ENCODE results near the gene IPO4. TPM values are rescaled to one million over a fixed set of nuclear protein-coding genes. Genes with fewer than 3 reads are reported as not detected.

Gene IPO4
- total and polyA plus RNA-seq, 2 of the 8 experiments (the other 6 are each of a cell fraction or from before 2014, with no cell fraction given): 55.5 to 108 TPM

DNA sequence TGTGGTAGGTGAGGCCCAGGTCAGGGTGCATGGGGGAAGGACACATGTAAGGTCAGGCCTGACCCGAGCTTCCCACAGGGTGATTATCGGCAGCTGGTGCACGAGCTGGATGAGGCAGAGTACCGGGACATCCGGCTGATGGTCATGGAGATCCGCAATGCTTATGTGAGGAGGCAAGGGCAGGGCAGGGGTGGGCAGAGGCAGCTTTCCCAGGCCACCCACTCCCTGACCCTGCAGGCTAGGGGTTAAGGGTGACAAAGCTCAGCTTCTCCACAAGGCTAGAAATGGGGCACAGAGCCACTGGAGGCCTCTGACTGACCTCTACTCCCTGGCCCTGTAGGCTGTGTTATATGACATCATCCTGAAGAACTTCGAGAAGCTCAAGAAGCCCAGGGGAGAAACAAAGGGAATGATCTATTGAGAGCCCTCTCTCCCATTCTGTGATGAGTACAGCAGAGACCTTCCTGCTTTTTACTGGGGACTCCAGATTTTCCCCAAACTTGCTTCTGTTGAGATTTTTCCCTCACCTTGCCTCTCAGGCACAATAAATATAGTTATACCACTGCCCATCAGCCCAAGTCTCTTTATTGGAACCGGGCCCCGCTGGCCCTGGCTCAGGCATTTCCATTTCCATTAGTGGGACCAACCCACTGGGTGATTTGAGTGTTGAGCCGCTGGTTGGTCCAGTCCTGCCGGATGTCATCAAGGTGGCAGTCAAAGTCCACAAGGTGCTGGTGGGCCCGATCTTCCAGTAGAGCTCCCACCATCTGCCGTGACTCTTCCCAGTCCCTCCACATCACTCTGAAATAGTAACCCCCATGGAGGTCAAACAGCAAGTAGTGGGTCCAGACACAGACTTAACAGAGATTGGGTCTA is 50.0 kb downstream of the IPO4 start:
- Histone ChIP-seq H2BK5ac (ENCODE audit: low read depth, low read length) (no peak overlapping the region), H3K14ac (ENCODE audit: insufficient read length) (no peak overlapping the region), H2AFZ (ENCODE audit: low read length) (no peak overlapping the region), H3K27me3 (replicated peaks in 1 of 4; ENCODE audit: control insufficient read depth in 3 of 4, extremely low read depth in 1 of 4, insufficient read depth in 3 of 4, low read length in 3 of 4) (no peaks in the 10 kb centered on the region), H4K91ac (replicated peaks; ENCODE audit: insufficient read length, low read length) (no peak overlapping the region), H3K23ac (ENCODE audit: insufficient read length) (no peak overlapping the region), H3K4me1 (replicated peaks in 1 of 4; ENCODE audit: control insufficient read depth in 3 of 4, insufficient read depth in 4 of 4, low read length in 3 of 4) (peaks cover 0 to 10% (median 7%) of the 10 kb centered on the region in 4 experiments; a peak in 5 of 7 replicates), H3K18ac (ENCODE audit: extremely low read depth, low read length) (no peak overlapping the region), H3K79me1 (ENCODE audit: low read depth, low read length) (peaks cover 4% of the 10 kb centered on the region; the same call in 1 of the 2 replicates), H3K9me3 (ENCODE audit: insufficient read depth in 2 of 2, low read depth in 1 of 2, low read length in 1 of 2) (no peaks in the 10 kb centered on the region), H3K27ac (ENCODE audit: low read depth, low read length) (no peak overlapping the region), H4K5ac (ENCODE audit: insufficient read length, low read depth, low read length) (no peak overlapping the region), H3K4me2 (ENCODE audit: insufficient read depth in 1 of 2, low read depth in 2 of 2, low read length in 2 of 2) (no peak overlapping the region), H2BK120ac (replicated peaks; ENCODE audit: low read depth, low read length) (no peak overlapping the region), H3K9ac (replicated peaks in 1 of 4; ENCODE audit: extremely low read depth in 1 of 4, low read depth in 3 of 4, low read length in 3 of 4) (no peak overlapping the region), H3K79me2 (ENCODE audit: control insufficient read depth in 1 of 2, insufficient read depth in 2 of 2, low read length in 2 of 2) (peaks cover 0 to 12% of the 10 kb centered on the region in 2 experiments; a peak in 2 of 4 replicates), H3K56ac (replicated peaks; ENCODE audit: insufficient read length, low read depth, low read length) (no peak overlapping the region), H2BK12ac (ENCODE audit: low read depth, low read length) (no peak overlapping the region), H4K20me1 (replicated peaks in 1 of 2; ENCODE audit: control insufficient read depth in 1 of 2, insufficient read depth in 2 of 2, low read length in 2 of 2) (peaks cover 0 to 1% of the 10 kb centered on the region in 2 experiments), H3K23me2 (ENCODE audit: low read depth, low read length) (peaks cover 8% of the 10 kb centered on the region; the same call in 1 of the 2 replicates), H4K8ac (ENCODE audit: extremely low read depth, insufficient read depth, low read length) (no peak overlapping the region), H2AK5ac (ENCODE audit: low read depth, low read length) (no peak overlapping the region), H2BK15ac (ENCODE audit: low read length) (no peak overlapping the region), H3K36me3 (ENCODE audit: control insufficient read depth in 2 of 4, insufficient read depth in 4 of 4, low read length in 3 of 4) (peaks cover 8 to 25% (median 14%) of the 10 kb centered on the region in 4 experiments; a peak in 6 of 8 replicates), H3K4me3 (ENCODE audit: extremely low read depth in 1 of 4, insufficient read depth in 2 of 4, low read depth in 3 of 4, low read length in 4 of 4) (no peak overlapping the region), H2BK20ac (ENCODE audit: low read length) (no peak overlapping the region), H3K4ac (replicated peaks; ENCODE audit: insufficient read length, low read depth, low read length) (no peak overlapping the region)
- CTCF ChIA-PET (ENCODE audit: partially characterized antibody): interaction anchor here (0.6 to 3.1 kb wide), 6 partner anchors 13 to 81 kb away, joined by 3 to 18 read pairs (median 4); partner anchors contain the start of gene IRF9
- 92% methylated on average over 13 of the region's 13 CpGs; no CpG with 5 or more reads in 1 of the 2 experiments for WGBS, 2 experiments (ENCODE audit: extremely low coverage in 1 of 2, insufficient coverage in 1 of 2, insufficient read length in 1 of 2, insufficient replicate concordance in 2 of 2, low coverage in 1 of 2, low lambda C conversion rate in 2 of 2, missing lambda C conversion rate in 1 of 2)
- FAIRE-seq (no peak), DNase-seq (ENCODE audit: low read depth in 1 of 2, low spot score in 2 of 2) (no peak)
- no peak for TF ChIP-seq RXRA (IDR thresholded peaks at IDR 0.05; ENCODE audit: insufficient read depth, low read depth, low read length)
- no peak for TF ChIP-seq SP1 (IDR thresholded peaks at IDR 0.05; ENCODE audit: low read depth, low read length)
- TF ChIP-seq RFX5 (IDR thresholded peaks at IDR 0.05; ENCODE audit: borderline replicate concordance, low read depth, low read length): no peak
- no peak for TF ChIP-seq SIN3A (conservative IDR thresholded peaks at IDR 0.05 in 1 of 2, IDR thresholded peaks at IDR 0.05 in 1 of 2; ENCODE audit: low read depth in 1 of 2, low read length in 2 of 2)
- TF ChIP-seq HDAC6 (IDR thresholded peaks at IDR 0.05; ENCODE audit: low read depth, low read length): no peak
- no peak for TF ChIP-seq CREB1 (IDR thresholded peaks at IDR 0.05)
- no peak for TF ChIP-seq POU5F1 (IDR thresholded peaks at IDR 0.05; ENCODE audit: low read depth, low read length)
- TF ChIP-seq, protein P1, sequence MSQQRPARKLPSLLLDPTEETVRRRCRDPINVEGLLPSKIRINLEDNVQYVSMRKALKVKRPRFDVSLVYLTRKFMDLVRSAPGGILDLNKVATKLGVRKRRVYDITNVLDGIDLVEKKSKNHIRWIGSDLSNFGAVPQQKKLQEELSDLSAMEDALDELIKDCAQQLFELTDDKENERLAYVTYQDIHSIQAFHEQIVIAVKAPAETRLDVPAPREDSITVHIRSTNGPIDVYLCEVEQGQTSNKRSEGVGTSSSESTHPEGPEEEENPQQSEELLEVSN (IDR thresholded peaks at IDR 0.05): no peak
- TF ChIP-seq, protein P2, sequence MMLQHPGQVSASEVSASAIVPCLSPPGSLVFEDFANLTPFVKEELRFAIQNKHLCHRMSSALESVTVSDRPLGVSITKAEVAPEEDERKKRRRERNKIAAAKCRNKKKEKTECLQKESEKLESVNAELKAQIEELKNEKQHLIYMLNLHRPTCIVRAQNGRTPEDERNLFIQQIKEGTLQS (IDR thresholded peaks at IDR 0.05; ENCODE audit: insufficient read depth, low read depth, low read length): no peak
- POLR2A ChIA-PET (ENCODE audit: partially characterized antibody): interaction anchor here (0.6 to 10.5 kb wide), 18 partner anchors 8 to 132 kb away, joined by 3 to 118 read pairs (median 6); partner anchors contain the start of genes DCAF11, IRF9, NRL and PSME2

Data from H1 (cell line).